ENCODE results near the gene TRIML1. TPM values are rescaled to one million over a fixed set of nuclear protein-coding genes. Genes with fewer than 3 reads are reported as not detected.

The TRIML1 gene
- total RNA-seq, 4 donors from 2014 or later: not detected

- peak in 1 of 2 donors; percentile 18 for DNase-seq (ENCODE audit: low spot score in 2 of 2)
- no peak overlapping the region for H3K4me3 ChIP-seq (ENCODE audit: low read depth, poor library complexity, severe bottlenecking)
- WGBS, 2 donors: 82 to 85% methylated on average over 10 of the region's 10 CpGs
- intact Hi-C loops (cut with DNase I; ENCODE audit: low total_unique reads): no loop called here
- no peak for TF ChIP-seq POLR2A (IDR thresholded peaks at IDR 0.05)
- TF ChIP-seq, protein P1, sequence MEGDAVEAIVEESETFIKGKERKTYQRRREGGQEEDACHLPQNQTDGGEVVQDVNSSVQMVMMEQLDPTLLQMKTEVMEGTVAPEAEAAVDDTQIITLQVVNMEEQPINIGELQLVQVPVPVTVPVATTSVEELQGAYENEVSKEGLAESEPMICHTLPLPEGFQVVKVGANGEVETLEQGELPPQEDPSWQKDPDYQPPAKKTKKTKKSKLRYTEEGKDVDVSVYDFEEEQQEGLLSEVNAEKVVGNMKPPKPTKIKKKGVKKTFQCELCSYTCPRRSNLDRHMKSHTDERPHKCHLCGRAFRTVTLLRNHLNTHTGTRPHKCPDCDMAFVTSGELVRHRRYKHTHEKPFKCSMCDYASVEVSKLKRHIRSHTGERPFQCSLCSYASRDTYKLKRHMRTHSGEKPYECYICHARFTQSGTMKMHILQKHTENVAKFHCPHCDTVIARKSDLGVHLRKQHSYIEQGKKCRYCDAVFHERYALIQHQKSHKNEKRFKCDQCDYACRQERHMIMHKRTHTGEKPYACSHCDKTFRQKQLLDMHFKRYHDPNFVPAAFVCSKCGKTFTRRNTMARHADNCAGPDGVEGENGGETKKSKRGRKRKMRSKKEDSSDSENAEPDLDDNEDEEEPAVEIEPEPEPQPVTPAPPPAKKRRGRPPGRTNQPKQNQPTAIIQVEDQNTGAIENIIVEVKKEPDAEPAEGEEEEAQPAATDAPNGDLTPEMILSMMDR (IDR thresholded peaks at IDR 0.05): no peak
Observed at GRCh38 chr4:188145601-188146000, 6.4 kb downstream of the TRIML1 start.

- peak in 1 of 2 donors; percentile 48 for DNase-seq (ENCODE audit: low spot score in 2 of 2)
- TF ChIP-seq, protein P1 (IDR thresholded peaks at IDR 0.05): no peak
- no peak for TF ChIP-seq POLR2A (IDR thresholded peaks at IDR 0.05)
- 83 to 86% methylated on average over 11 of the region's 11 CpGs for WGBS, 2 donors
- intact Hi-C loops (cut with DNase I; ENCODE audit: low total_unique reads): no loop called here
- no peak overlapping the region for H3K4me3 ChIP-seq (ENCODE audit: low read depth, poor library complexity, severe bottlenecking)
Observed at GRCh38 chr4:188146618-188147017, 7.4 kb downstream of the TRIML1 start.

DNA sequence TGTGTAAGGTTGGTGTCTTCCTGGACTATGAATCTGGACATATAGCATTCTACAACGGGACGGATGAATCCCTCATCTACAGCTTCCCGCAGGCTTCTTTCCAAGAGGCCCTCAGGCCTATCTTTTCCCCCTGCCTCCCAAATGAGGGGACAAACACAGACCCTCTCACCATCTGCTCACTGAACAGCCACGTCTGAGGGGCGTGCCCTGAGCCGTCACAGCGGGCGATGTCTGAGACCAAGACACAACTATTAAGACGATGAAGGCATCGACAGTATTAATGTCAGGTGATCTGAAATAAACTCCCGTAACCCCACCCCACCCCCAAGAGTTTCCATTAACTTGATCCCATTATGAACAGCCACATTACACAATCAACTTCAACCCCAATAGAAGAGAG is 7.9 kb downstream of the TRIML1 start:
- intact Hi-C loops (cut with DNase I; ENCODE audit: low total_unique reads): no loop called here

DNA sequence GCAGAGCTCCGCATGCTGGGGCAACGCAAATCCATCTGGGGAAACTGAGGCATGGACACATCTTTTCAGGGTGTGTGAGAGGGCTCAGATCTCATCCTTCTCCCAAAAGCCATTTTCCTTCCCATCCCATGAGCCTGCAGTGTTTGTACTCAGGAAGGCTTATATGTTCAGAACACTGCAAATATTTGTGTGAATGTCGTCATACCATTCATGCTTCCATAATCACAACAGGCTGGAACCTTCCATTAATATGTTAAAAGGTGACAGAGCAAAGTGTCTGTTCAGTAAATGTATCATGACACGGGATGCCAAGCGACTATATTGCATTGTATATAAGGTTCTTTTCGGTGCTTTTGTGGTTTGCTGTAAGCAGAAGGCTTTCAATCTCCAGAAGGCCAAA is 8.5 kb downstream of the TRIML1 start:
- intact Hi-C loops (cut with DNase I; ENCODE audit: low total_unique reads): no loop called here
- WGBS, 2 donors: 87 to 89% methylated on average over 6 of the region's 6 CpGs
- TF ChIP-seq POLR2A (IDR thresholded peaks at IDR 0.05): no peak
- TF ChIP-seq, protein P1 (IDR thresholded peaks at IDR 0.05): no peak

More for the DNA sequence above, 7.9 kb downstream of the TRIML1 start:
- 87 to 93% methylated on average over 11 of the region's 11 CpGs for WGBS, 2 donors
- DNase-seq (ENCODE audit: low spot score in 2 of 2): peak in 1 of 2 donors; percentile 63
- H3K4me3 ChIP-seq (ENCODE audit: low read depth, poor library complexity, severe bottlenecking): no peak overlapping the region
- TF ChIP-seq, protein P1 (IDR thresholded peaks at IDR 0.05): no peak
- TF ChIP-seq POLR2A (IDR thresholded peaks at IDR 0.05): no peak

GRCh38 chr4:188154668-188155405 is 15.6 kb downstream of the TRIML1 start:
- H3K4me3 ChIP-seq (ENCODE audit: low read depth, poor library complexity, severe bottlenecking): no peak overlapping the region
- peak in 1 of 2 donors; percentile 15 for DNase-seq (ENCODE audit: low spot score in 2 of 2)
- no peak for TF ChIP-seq POLR2A (IDR thresholded peaks at IDR 0.05)
- TF ChIP-seq, protein P1 (IDR thresholded peaks at IDR 0.05): no peak
- 81 to 94% methylated on average over 11 of the region's 11 CpGs for WGBS, 2 donors
- intact Hi-C loops (cut with DNase I; ENCODE audit: low total_unique reads): no loop called here

More for the DNA sequence above, 8.5 kb downstream of the TRIML1 start:
- no peak overlapping the region for H3K4me3 ChIP-seq (ENCODE audit: low read depth, poor library complexity, severe bottlenecking)
- DNase-seq (ENCODE audit: low spot score in 2 of 2): peak in 1 of 2 donors; percentile 15

Data from lower leg skin (tissue), 4 donors.